ENCODE results near the gene NPFFR2.
"Not testable (repeated sequence)": the region's sequence is repeated elsewhere in the genome, so short reads cannot be mapped to it uniquely, and the experiment has no call there.

The NPFFR2 gene

GRCh38 chr4:72055566-72055965 lies 23.8 kb downstream of the NPFFR2 start:
- H3K9ac ChIP-seq, result no peak overlapping the region
- TF ChIP-seq Cebpa-rat (IDR thresholded peaks at IDR 0.05), result no peak

GRCh38 chr4:72063726-72064125 lies 31.9 kb downstream of the NPFFR2 start:
- Histone ChIP-seq H4K20me1 (no peaks in the 10 kb centered on the region), H3K4me2 (no peak overlapping the region), H3K27me3 (no peaks in the 10 kb centered on the region), H3K4me3 (no peak overlapping the region), H3K36me3 (no peaks in the 10 kb centered on the region), H3K4me1 (no peaks in the 10 kb centered on the region), H3K9me3 (replicated peaks in 1 of 11) (no peaks in the 10 kb centered on the region), H3K9ac (no peak overlapping the region), H3K27ac (no peak overlapping the region)
- TF ChIP-seq Cebpa-rat (IDR thresholded peaks at IDR 0.05), result no peak

More at GRCh38 chr4:72055566-72055965, 23.8 kb downstream of the NPFFR2 start:
- no peak overlapping the region for H3K4me3 ChIP-seq
- no peaks in the 10 kb centered on the region for H4K20me1 ChIP-seq
- H3K4me2 ChIP-seq, result no peak overlapping the region
- no peaks in the 10 kb centered on the region for H3K36me3 ChIP-seq
- H3K27ac ChIP-seq, result no peak overlapping the region
- H3K4me1 ChIP-seq, result no peaks in the 10 kb centered on the region
- H3K27me3 ChIP-seq, result no peaks in the 10 kb centered on the region
- H3K9me3 ChIP-seq (replicated peaks in 1 of 11), result no peaks in the 10 kb centered on the region

- Histone ChIP-seq H3K9ac (no peak overlapping the region), H3K4me2 (no peak overlapping the region), H3K27me3 (no peaks in the 10 kb centered on the region), H3K4me1 (no peaks in the 10 kb centered on the region), H3K27ac (no peak overlapping the region), H4K20me1 (no peaks in the 10 kb centered on the region), H3K36me3 (no peaks in the 10 kb centered on the region), H3K4me3 (no peak overlapping the region), H3K9me3 (replicated peaks in 1 of 11) (no peaks in the 10 kb centered on the region)
- TF ChIP-seq Cebpa-rat (IDR thresholded peaks at IDR 0.05), result no peak
Measured at GRCh38 chr4:72067051-72067450, 35.3 kb downstream of the NPFFR2 start.

GRCh38 chr4:72073816-72074215 lies 42.0 kb downstream of the NPFFR2 start:
- Histone ChIP-seq H3K9ac (no peak overlapping the region), H3K27me3 (no peaks in the 10 kb centered on the region), H3K9me3 (replicated peaks in 1 of 11) (no peaks in the 10 kb centered on the region), H3K4me3 (no peak overlapping the region), H3K4me1 (no peaks in the 10 kb centered on the region), H3K4me2 (no peak overlapping the region), H3K27ac (no peak overlapping the region), H4K20me1 (no peaks in the 10 kb centered on the region), H3K36me3 (no peaks in the 10 kb centered on the region)
- no peak for TF ChIP-seq Cebpa-rat (IDR thresholded peaks at IDR 0.05)

GRCh38 chr4:72076562-72076961 lies 44.8 kb downstream of the NPFFR2 start:
- no peaks in the 10 kb centered on the region for H3K27me3 ChIP-seq
- no peak overlapping the region for H3K4me3 ChIP-seq
- TF ChIP-seq Cebpa-rat (IDR thresholded peaks at IDR 0.05), result no peak
- no peaks in the 10 kb centered on the region for H3K9me3 ChIP-seq (replicated peaks in 1 of 11)
- H3K9ac ChIP-seq, result no peak overlapping the region
- H4K20me1 ChIP-seq, result no peaks in the 10 kb centered on the region
- H3K4me2 ChIP-seq, result no peak overlapping the region
- H3K4me1 ChIP-seq, result no peaks in the 10 kb centered on the region
- H3K27ac ChIP-seq, result no peak overlapping the region
- no peaks in the 10 kb centered on the region for H3K36me3 ChIP-seq

- H3K4me3 ChIP-seq, result no peak overlapping the region
- H3K4me2 ChIP-seq, result no peak overlapping the region
Measured at GRCh38 chr4:72077346-72077745, 45.5 kb downstream of the NPFFR2 start.

GRCh38 chr4:72084587-72085011 lies 52.8 kb downstream of the NPFFR2 start:
- H3K27me3 ChIP-seq, result no peaks in the 10 kb centered on the region
- H3K4me3 ChIP-seq, result no peak overlapping the region
- TF ChIP-seq Cebpa-rat (IDR thresholded peaks at IDR 0.05), result no peak
- no peaks in the 10 kb centered on the region for H3K9me3 ChIP-seq (replicated peaks in 1 of 11)
- no peak overlapping the region for H3K9ac ChIP-seq
- H4K20me1 ChIP-seq, result no peaks in the 10 kb centered on the region
- peaks cover 0 to 3% (median 0%) of the 10 kb centered on the region in 10 experiments; a peak in 1 of 20 replicates for H3K4me1 ChIP-seq
- H3K27ac ChIP-seq, result no peak overlapping the region
- no peak overlapping the region for H3K4me2 ChIP-seq
- H3K36me3 ChIP-seq, result no peaks in the 10 kb centered on the region

More at GRCh38 chr4:72077346-72077745, 45.5 kb downstream of the NPFFR2 start:
- Histone ChIP-seq H3K9ac (no peak overlapping the region), H3K36me3 (no peaks in the 10 kb centered on the region), H3K27ac (no peak overlapping the region), H3K4me1 (no peaks in the 10 kb centered on the region), H3K27me3 (no peaks in the 10 kb centered on the region), H4K20me1 (no peaks in the 10 kb centered on the region), H3K9me3 (replicated peaks in 1 of 11) (no peaks in the 10 kb centered on the region)
- TF ChIP-seq Cebpa-rat (IDR thresholded peaks at IDR 0.05), result no peak

- H3K36me3 ChIP-seq; H3K4me2 ChIP-seq; H3K9ac ChIP-seq; H4K20me1 ChIP-seq; H3K27ac ChIP-seq; H3K4me1 ChIP-seq; H3K27me3 ChIP-seq; H3K9me3 ChIP-seq (replicated peaks in 1 of 11); H3K4me3 ChIP-seq: not testable (repeated sequence)
Measured at GRCh38 chr4:72090606-72091005, 58.8 kb downstream of the NPFFR2 start.

- Histone ChIP-seq H3K36me3 (no peaks in the 10 kb centered on the region), H3K9ac (no peak overlapping the region), H3K9me3 (replicated peaks in 1 of 11) (no peaks in the 10 kb centered on the region), H3K4me1 (no peaks in the 10 kb centered on the region), H4K20me1 (no peaks in the 10 kb centered on the region; a peak in 1 of 22 replicates), H3K27me3 (no peaks in the 10 kb centered on the region), H3K4me2 (no peak overlapping the region), H3K4me3 (no peak overlapping the region), H3K27ac (no peak overlapping the region)
- no peak for TF ChIP-seq Cebpa-rat (IDR thresholded peaks at IDR 0.05)
Measured at GRCh38 chr4:72094059-72094797, 62.4 kb downstream of the NPFFR2 start.

- Histone ChIP-seq H3K9ac (no peak overlapping the region), H3K27me3 (no peaks in the 10 kb centered on the region), H3K36me3 (no peaks in the 10 kb centered on the region), H3K4me1 (peaks cover 0 to 31% (median 0%) of the 10 kb centered on the region in 10 experiments; a peak in 6 of 20 replicates), H3K4me2 (no peak overlapping the region), H3K27ac (no peak overlapping the region), H3K4me3 (no peak overlapping the region), H4K20me1 (no peaks in the 10 kb centered on the region), H3K9me3 (replicated peaks in 1 of 11) (no peaks in the 10 kb centered on the region)
- TF ChIP-seq Cebpa-rat (IDR thresholded peaks at IDR 0.05), result no peak
Measured at GRCh38 chr4:72107456-72107855, 75.7 kb downstream of the NPFFR2 start.

Data from BLaER1 treated with 17β-estradiol and CSF1 and Interleukin-3, amounts not matched to agents 10 nM and 100 nM (cell line).